ENCODE results near the gene LBX1.

Gene LBX1

DNA sequence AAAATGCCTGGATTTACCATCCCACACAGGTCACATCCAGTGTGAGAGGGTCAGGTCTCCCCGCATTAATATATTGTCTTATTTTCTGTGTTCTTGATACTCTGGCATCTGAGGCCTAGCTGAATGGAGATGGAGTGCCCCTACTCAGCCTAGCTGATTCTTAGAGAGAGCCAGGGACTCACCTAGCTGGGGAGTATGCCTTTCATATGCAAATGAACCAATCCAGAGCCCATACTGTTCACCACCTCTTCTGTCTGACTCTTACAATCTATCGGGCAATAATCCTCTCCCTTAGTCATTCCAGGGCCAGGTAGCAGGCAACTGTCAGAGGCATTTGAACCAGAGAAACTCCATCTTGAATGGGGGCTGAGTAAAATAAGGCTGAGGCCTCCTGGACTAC, 46.3 kb downstream of the LBX1 start:
- no peak for TF ChIP-seq GATA3 (IDR thresholded peaks at IDR 0.05; ENCODE audit: low read depth, low read length)
- no peak for TF ChIP-seq GATA2 (IDR thresholded peaks at IDR 0.05; ENCODE audit: low read depth, low read length)
